HUDEP-2 (cell line): Measurements from ENCODE around the gene FCER1A.
A peak's percentile ranks its signal among the peaks of the same experiment; 100 is the strongest.
"Not testable (repeated sequence)": the region's sequence is repeated elsewhere in the genome, so short reads cannot be mapped to it uniquely, and the experiment has no call there.

Source experiments
- DNase-seq, 76 experiments: peaks; one replicate each; lab custom pipeline; 2025; ENCODE audit not compliant: unreplicated experiment in 76 of 76; lab: John Stamatoyannopoulos, UW

FCER1A gene

GRCh38 chr1:159342761-159343425, 40.8 kb downstream of the FCER1A start:
- DNase-seq = peak in 1 of 76 experiments; percentile 8

GRCh38 chr1:159349374-159349773, 47.2 kb downstream of the FCER1A start:
- not testable (repeated sequence) for DNase-seq

DNA sequence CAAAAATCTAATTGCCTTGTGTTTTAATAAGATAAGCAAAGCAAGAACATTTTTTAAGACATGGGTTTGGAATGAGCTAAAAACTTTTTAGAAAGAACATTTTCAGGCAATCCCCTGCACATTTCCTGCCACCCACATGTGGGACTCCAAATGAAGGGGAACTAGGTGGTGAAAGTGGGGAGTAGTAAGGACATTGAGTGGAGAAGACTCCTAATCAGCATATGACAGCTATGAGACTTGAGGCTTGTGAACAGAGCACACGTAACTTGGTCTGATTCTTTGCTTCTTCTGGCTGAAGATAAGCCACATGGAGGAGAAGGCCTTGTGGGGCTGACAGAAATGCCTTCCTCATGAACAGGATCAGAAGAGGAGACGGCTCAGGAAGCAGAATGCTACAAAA, 50.3 kb downstream of the FCER1A start:
- DNase-seq = no peak
